H7 (cell line): ENCODE data around the gene KLB. TPM values are rescaled to one million over a fixed set of nuclear protein-coding genes. Genes with fewer than 3 reads are reported as not detected.
A peak's percentile ranks its signal among the peaks of the same experiment; 100 is the strongest.

Source experiments
- DNase-seq: peaks from one replicate; pipeline ENCODE4 v3.0.0; 2012
- H3K27me3 ChIP-seq: 2 replicates; pipeline ENCODE4 v1.6.0; 2011; ENCODE audit warnings: mild to moderate bottlenecking, low read length; ENCODE audit not compliant: control insufficient read depth, insufficient read depth
- H3K36me3 ChIP-seq: replicated peaks from 2 replicates; pipeline ENCODE4 v1.5.1; 2011; ENCODE audit warnings: low read length; ENCODE audit not compliant: control insufficient read depth, insufficient read depth
- H3K4me3 ChIP-seq: 2 replicates; pipeline ENCODE4 v1.5.1; 2011; ENCODE audit warnings: low read depth, mild to moderate bottlenecking, control low read depth, low read length, moderate library complexity; ENCODE audit not compliant: insufficient read depth
- total RNA-seq: library from RNA; depleted of rRNA; stranded (reverse); fragments of >200 nt; shearing (Covaris generic); gene quantifications from 2 replicates; pipeline ENCODE4 v1.2.3, GENCODE V29; 2014

Gene KLB
- total RNA-seq, 1 experiment from 2014 or later: not detected

DNA sequence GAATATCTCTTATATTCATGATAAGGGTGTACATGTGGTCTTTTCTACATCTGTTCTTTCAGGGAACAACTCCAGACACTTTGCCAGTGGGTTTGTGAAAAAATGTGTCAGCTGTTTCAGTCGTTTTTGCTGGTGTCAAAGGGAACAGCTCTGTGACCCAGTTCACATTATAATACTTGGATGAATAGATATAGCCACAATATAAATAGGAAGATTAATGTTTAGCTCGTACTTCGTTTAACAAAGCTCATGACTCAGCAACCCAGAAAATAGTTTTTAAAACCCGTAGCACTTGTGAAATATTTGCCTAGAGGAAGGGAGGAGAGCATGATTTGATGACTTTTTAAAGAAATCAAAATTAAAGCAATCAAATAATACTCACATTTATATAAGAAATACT, 60.0 kb downstream of the KLB start:
- H3K27me3 ChIP-seq: no peaks in the 10 kb centered on the region
- no peak overlapping the region for H3K4me3 ChIP-seq
- H3K36me3 ChIP-seq: peaks cover 8% of the 10 kb centered on the region
- DNase-seq: no peak

GRCh38 chr4:39467464-39467863, 60.7 kb downstream of the KLB start:
- peaks cover 10% of the 10 kb centered on the region for H3K36me3 ChIP-seq
- H3K27me3 ChIP-seq: no peaks in the 10 kb centered on the region
- H3K4me3 ChIP-seq: no peak overlapping the region
- no peak for DNase-seq

- no peaks in the 10 kb centered on the region for H3K27me3 ChIP-seq
- peak; percentile 68 for DNase-seq
- no peak overlapping the region for H3K4me3 ChIP-seq
- H3K36me3 ChIP-seq: peaks cover 7% of the 10 kb centered on the region
Observed at GRCh38 chr4:39469429-39470077, 62.8 kb downstream of the KLB start.

DNA sequence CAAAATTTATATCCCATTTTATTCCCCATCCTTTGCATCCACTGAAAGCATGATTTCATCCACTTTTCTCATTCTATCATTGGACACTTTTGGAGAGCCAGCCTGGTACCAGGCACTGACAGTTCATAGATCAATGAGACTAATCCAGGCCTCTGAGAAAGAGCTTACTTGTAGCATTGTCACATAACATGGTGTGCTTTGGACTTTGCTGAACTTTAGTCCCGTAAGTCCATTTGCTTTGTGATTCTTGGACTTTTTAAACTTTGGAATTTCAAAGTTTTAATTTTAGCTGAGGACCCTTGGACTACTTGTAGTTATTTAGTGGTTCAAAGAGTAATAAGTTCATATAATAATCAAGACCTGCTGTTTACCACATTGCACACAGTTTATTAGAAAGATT, 63.7 kb downstream of the KLB start:
- H3K36me3 ChIP-seq: peaks cover 5% of the 10 kb centered on the region

GRCh38 chr4:39472396-39472795, 65.7 kb downstream of the KLB start:
- H3K27me3 ChIP-seq: no peaks in the 10 kb centered on the region
- H3K4me3 ChIP-seq: no peak overlapping the region
- DNase-seq: no peak
- peaks cover 8% of the 10 kb centered on the region for H3K36me3 ChIP-seq

More for the DNA sequence above, 63.7 kb downstream of the KLB start:
- no peak for DNase-seq
- H3K4me3 ChIP-seq: no peak overlapping the region
- no peaks in the 10 kb centered on the region for H3K27me3 ChIP-seq

DNA sequence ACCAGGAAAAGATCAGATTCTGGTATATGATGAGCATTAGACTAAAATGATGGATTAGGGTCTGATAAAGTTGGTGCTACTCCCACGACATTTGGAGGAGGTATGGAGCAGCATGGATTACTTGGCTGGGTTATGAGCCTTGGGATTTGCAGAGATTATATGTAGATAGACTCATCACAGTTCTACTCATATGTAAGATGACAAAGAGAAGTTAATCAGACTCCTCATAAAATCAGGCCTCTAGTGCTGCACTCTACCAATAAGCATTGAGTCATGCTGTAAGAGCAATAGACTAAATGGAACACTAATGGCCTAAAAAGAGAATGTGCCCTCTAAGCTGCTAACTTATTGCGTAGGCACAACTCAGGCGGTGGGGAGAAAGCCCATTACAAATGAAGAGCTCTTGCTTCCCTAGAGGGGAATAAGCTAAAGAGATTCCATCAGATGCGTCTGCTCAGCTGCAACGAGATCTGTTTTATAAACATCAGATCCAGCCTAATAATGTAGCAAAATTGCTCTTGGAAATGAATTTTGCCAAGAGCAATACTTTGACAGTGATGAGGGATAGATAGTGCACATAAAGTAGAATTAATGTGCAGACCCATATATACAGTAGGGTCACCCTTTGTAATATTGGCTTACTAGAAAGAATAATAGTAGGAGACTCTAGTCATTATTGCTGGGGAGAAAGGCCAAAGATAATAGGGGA, 69.6 kb downstream of the KLB start:
- DNase-seq: no peak
- H3K4me3 ChIP-seq: no peak overlapping the region
- peaks cover 6% of the 10 kb centered on the region for H3K36me3 ChIP-seq
- H3K27me3 ChIP-seq: no peaks in the 10 kb centered on the region

- Histone ChIP-seq H3K36me3 (peaks cover 3% of the 10 kb centered on the region), H3K27me3 (no peaks in the 10 kb centered on the region), H3K4me3 (no peak overlapping the region)
- DNase-seq: peak; percentile 25
Observed at GRCh38 chr4:39480251-39480650, 73.5 kb downstream of the KLB start.

- H3K27me3 ChIP-seq: no peaks in the 10 kb centered on the region
- no peak overlapping the region for H3K4me3 ChIP-seq
- DNase-seq: no peak
- H3K36me3 ChIP-seq: peaks cover under 1% of the 10 kb centered on the region; the same call in 1 of the 2 replicates
Observed at GRCh38 chr4:39480902-39481695, 74.4 kb downstream of the KLB start.

DNA sequence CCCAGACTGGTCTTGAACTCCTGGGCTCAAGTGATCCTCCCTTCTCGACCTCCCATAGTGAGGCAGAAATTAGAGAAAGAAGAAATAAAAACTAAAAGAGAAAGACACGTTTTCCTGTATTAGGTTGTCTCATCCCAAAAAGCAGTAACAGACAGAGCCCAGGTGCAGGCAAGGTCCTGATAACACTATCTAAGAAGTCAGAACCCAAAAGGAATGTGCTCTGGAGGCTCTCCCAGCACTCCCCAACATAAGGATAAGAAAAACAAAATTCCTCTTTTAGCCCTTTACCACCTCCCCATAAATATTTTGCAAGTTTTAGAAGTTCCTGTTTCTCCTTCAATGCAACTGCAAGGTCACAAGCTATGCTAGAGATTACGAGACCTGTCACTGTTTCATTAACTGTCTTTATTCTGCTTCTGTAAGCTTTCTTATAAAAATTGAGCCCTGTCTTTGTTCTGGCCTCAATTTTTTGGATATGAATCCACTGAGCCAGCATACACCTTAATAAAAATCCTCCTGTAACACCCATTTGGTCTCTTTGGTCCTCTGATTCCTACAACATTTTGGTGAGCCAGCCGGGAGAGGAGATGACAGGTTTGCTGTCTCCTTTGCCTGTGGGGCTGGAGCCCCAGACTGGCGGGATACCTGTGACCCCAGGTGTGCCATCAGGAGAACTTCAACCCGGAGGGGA, 78.0 kb downstream of the KLB start:
- no peak overlapping the region for H3K4me3 ChIP-seq
- DNase-seq: no peak
- no peaks in the 10 kb centered on the region for H3K27me3 ChIP-seq
- H3K36me3 ChIP-seq: no peaks in the 10 kb centered on the region

GRCh38 chr4:39486221-39486804, 79.6 kb downstream of the KLB start:
- Histone ChIP-seq H3K36me3 (no peaks in the 10 kb centered on the region), H3K4me3 (no peak overlapping the region), H3K27me3 (no peaks in the 10 kb centered on the region)
- DNase-seq: no peak

DNA sequence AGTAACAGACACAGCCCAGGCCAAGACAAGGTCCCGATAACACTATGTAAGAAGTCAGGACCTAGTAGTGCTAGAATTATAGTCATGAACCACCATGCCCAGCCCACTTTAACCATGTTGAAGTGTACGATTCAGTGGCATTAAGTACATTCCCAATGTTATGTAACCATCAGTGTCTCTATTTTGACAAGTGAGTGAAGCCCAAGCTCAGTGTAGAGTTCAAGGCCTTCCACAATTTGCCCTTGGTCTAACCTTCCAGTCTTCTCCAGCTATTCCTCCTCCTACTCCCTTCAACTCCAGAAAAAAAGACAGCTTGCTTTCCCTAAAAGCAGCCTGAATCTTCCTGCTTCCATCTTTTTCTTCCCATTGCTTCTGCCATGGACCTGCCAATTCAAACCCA, 83.6 kb downstream of the KLB start:
- Histone ChIP-seq H3K27me3 (no peaks in the 10 kb centered on the region), H3K36me3 (no peaks in the 10 kb centered on the region), H3K4me3 (no peak overlapping the region)
- no peak for DNase-seq

DNA sequence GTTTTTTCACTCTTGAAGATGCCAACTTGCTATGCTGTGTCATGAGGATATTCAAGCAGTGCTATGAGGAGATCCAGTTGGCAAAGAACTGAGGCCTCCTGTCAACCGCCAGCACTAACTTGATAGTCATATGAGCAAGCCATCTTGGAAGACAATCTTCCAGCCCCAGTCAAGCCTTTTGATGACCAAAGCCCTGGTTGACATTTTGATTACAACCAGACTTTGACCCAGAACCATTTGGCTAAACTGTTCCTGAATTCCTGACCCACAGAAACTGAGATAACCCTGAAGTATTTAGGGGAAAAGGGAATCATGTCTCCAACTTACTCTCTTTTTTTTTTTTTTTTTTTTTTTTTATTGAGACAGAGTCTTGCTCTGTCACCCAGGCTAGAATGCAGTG, 87.6 kb downstream of the KLB start:
- Histone ChIP-seq H3K27me3 (no peaks in the 10 kb centered on the region), H3K36me3 (no peaks in the 10 kb centered on the region; the same call in 1 of the 2 replicates)
- no peak for DNase-seq

DNA sequence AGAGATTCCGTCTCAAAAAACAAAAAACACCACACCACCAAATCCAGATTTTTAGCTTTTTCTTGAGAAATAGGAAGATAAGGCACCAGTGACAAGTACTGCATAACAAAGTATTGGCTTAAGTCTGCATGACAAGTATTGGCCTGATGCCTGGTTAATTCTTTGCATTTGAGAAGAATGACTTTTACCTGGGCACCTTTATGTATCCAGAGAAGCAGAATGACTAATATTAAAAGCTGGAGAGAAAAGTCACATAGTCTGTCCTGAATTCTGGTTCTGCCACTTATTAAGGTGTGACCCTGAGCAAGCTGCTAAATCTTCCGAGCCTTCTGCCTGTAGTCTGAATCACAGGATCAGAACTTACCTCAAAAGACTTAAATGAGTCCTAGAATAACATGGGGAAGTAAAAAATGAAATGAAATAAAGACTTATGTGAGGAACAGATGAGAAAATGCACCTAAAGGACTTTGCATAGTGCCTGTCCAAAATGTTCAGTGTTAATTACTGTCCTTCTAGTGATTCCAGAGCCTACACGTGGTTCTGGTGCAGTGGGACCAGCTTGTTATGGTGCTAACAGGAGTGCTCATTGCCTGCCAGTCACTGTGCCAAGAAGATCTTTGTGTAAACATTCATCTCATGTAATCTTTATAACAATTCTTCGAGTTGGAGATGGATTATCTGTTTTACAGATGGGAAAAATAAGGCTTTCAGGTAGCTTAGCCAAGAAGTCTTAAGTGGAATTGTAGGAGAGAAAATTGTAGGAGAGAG, 88.9 kb downstream of the KLB start:
- DNase-seq: no peak
- Histone ChIP-seq H3K4me3 (no peak overlapping the region), H3K27me3 (no peaks in the 10 kb centered on the region), H3K36me3 (no peaks in the 10 kb centered on the region; the same call in 1 of the 2 replicates)

More for the DNA sequence above, 87.6 kb downstream of the KLB start:
- no peak overlapping the region for H3K4me3 ChIP-seq
